HG03066 (cell line): ENCODE data around the gene TACSTD2.
"Not testable (repeated sequence)": the region's sequence is repeated elsewhere in the genome, so short reads cannot be mapped to it uniquely, and the experiment has no call there.

Experiments used
- ATAC-seq: cut with Tn5 transposase; IDR thresholded peaks from one replicate; pipeline ENCODE4 v1.9.1; 2021; ENCODE audit warnings: low read depth; ENCODE audit not compliant: unreplicated experiment

The TACSTD2 gene, protein sequence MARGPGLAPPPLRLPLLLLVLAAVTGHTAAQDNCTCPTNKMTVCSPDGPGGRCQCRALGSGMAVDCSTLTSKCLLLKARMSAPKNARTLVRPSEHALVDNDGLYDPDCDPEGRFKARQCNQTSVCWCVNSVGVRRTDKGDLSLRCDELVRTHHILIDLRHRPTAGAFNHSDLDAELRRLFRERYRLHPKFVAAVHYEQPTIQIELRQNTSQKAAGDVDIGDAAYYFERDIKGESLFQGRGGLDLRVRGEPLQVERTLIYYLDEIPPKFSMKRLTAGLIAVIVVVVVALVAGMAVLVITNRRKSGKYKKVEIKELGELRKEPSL

DNA sequence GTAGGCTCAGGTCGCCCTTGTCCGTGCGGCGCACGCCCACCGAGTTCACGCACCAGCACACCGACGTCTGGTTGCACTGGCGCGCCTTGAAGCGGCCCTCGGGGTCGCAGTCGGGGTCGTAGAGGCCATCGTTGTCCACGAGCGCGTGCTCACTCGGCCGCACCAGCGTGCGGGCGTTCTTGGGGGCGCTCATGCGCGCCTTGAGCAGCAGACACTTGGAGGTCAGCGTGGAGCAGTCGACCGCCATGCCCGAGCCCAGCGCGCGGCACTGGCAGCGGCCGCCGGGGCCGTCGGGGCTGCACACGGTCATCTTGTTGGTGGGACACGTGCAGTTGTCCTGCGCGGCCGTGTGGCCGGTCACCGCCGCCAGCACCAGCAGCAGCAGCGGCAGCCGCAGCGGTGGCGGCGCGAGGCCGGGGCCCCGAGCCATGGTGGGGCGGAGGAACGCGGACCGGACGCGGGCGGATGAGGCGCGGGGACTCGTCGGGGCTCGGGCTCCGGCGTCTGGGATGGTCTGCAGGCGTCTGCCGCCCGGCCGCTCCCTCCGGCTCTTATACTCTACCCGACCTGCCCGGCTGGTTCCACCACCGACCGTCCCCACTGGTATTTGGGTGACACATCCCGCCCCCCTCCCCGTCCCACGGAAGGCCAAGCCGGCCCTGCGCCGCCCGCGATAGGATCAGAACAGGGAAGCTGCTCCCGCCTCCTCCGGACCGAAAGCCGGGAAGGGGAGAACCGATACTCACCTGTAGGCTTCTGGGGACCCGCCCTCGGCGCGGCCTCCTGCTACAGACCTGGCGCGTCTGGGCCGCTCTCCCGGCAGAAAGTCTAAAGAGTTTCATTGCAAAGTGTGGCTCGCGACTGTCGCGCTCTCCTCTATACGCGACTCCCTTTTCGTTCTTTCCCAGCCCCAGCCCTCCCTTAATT is at the start of gene TACSTD2:
TACSTD2 (minus strand) TSS at position 526 of the 927 bp plus-strand sequence; CDS start at position 430, 96 bp downstream.
- no peak for ATAC-seq

DNA sequence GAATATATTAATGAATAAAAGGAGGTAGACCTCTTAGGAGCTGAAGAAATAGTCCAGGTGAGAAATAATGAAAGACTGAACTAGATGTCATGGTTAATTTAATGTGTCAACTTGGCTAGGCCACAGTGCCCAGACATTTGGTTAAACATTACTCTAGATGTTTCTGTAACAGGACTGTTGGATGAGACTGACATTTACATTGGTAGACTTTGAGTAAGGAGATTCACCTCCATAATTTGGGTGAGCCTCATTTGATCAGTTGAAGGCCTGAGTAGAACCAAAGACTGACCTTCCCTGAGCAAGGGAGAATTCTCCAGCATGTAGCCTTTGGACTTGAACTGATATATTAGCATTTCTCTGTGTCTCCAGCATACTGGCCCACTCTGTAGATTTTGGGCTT is 49.2 kb upstream of the TACSTD2 start:
- ATAC-seq, result no peak

DNA sequence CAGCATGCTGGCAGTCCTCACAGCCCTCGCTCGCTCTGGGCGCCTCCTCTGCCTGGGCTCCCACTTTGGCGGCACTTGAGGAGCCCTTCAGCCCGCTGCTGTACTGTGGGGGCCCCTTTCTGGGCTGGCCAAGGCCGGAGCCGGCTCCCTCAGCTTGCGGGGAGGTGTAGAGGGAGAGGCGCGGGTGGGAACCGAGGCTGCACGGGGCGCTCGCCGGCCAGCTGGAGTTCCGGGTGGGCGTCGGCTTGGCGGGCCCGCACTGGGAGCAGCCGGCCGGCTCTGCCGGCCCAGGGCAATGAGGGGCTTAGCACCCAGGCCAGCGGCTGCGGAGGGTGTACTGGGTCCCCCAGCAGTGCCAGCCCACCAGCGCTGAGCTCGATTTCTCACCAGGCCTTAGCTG is 46.2 kb upstream of the TACSTD2 start:
- not testable (repeated sequence) for ATAC-seq

DNA sequence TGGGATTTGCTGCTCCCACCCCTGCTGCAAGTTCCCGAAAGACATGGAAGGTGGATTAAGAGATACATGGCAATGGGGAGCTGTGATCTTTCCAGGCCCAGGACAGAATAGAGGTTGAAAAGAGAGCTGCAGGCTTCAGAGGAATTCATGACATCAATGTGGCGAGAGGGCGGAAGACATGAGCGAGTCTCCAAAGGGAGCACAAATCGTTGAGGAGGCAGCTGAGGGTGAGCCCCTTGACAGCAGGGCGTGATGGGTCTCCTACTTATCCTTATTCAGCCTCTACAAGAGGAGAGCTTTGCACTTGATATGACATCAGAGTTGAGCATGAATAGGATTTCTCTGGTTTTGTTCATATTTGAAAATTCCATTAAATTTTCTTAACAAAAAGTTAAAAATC is 45.5 kb upstream of the TACSTD2 start:
- no peak for ATAC-seq

DNA sequence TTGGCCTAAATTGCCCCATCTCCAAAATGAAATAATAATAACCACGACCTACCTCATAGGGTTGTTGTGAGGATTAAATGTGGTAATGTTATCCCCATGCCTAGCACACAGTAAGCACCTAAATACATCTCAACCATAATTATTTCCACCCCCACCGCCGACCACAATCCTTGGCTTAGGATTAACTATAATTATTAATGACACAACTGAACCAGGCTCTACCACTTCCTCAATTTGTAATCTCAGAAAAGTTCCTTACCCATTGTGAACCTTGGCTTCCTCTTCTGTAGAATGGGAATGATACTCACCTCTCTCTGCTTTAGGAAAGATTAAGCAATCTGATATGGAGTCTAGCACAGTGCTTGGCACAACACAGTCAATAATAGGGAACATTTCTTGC is 44.3 kb upstream of the TACSTD2 start:
- ATAC-seq, result no peak

DNA sequence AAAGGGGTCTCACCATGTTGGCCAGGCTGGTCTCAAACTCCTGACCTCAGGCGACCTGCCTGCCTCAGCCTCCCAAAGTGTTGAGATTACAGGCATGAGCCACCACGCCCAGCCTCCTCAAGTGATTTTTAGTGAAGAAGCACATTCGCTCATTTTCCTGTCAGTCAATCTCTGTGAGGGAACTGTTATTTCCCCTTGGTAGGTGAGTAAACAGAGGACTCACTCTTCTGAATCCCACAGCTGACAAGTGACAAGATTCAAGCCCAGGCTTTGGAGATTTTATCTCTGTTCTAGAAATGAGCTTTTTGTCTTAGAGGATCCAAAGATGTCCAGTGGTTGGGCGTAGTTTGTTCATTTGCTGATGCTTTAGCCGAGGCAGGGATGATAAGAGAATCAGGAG is 43.9 kb upstream of the TACSTD2 start:
- no peak for ATAC-seq

DNA sequence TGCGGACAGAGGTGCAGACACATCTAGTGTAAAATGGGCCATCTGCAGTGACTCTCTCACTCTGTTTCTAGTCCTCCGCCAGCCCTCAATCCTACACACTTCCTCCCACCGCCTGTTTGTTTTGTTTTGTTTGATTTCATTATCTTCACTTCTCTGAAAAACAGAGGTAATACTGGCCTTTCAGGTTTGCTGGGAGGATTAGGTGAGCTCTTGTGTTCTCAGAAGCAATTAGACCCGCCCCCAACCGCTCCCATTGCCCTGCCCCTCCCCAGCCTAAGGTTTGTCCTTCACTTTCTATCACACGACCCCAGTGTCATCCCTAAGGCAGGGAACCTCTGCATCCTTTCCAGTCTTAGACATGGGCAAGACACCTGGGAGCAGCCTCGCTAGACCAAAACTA is 43.2 kb upstream of the TACSTD2 start:
- ATAC-seq, result no peak

DNA sequence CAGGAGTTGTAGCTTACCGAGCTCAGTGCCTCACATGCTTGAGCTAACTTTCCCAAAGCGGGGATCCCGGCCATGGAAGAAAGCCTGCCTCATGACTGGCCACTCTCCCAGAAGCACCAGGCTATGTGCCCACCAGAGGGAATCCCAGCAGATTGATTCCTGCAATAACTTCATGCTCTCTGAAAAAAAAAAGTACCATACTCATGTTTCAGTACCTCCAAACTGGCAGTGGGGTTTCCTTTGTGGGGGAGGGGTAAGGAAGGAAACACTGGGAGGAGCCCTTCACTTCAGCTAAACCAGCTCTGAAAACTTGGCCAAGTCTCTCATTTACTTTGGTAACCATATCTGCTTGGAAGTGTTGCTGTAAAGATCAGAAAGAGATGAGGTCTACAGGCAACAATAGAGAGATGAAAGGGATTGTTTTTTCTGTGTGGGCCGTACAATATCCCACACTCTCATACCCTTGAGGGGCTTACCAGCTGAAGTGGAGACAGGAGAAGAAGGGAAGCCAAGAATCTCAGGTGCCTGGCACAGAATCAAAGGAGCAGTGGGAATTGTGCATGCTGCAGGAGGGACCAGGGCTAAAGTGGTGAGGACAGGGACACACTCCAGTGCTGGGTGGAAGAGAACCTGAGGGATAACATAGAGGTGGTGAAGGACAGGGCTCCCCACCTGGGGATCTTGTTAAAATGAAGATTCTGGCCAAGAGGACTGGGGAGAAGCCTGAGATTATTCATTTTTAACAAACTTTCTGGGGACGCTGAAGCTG is 42.4 kb upstream of the TACSTD2 start:
- no peak for ATAC-seq

DNA sequence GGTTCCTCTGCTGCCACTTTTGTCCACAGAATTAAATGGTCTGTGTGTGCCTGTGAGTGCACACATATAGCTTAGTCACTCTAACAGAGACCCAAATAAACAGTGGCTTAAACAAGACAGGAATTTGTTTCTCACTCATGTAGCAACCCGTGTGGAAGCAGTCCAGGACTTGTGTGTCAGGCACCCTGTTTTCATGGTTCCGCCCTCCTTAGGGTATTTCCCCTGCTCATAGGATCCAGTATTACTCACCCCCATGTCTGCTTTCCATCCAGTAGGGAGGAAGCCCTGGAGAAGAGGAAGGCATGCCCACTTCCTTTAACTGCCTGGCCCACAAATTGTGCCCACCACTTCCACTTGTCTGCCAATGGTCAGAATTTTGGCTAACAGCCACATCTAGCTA is 41.3 kb upstream of the TACSTD2 start:
- ATAC-seq, result no peak

DNA sequence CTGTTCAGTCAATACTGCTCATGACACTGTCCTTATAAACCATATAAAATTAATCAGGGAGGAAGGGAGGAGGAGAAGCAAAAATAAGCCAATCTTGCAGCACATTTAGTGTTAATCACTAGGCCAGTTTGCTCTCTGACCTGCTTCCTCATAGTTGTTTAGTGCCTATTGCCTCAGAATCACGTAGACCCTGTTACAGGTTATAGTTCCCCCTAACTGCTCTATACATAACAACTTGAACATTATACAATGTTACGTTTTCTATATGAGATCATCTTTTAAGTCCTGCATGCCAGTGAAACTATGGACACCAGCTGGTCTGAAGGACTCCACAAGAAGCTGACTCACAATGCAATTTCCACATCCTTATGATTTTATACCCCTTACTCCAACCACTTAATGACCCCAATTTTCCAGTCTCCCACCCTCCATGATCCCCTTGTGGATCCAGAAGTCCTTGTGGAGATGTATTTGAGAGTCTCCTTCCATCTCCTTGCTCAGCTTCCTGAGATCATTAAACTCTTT is 34.9 kb upstream of the TACSTD2 start:
- no peak for ATAC-seq

DNA sequence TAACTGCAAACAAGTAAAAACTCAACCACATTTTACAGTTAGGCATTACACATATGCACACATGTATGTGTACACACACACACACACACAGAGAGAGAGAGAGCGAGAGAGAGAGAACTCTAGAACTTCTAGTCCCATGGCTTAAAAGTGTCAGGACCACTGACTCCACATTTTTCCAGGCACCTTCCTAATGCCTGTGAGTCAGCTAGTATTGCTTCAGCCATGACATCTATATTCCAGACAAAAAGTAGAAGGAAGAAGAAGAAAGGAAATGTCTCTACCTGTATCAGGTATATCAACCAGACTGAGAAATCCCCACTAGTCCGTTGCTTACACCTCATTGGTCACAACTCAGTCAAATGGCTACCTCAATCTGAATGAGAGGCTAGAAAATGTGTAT is 31.9 kb upstream of the TACSTD2 start:
- ATAC-seq, result no peak

DNA sequence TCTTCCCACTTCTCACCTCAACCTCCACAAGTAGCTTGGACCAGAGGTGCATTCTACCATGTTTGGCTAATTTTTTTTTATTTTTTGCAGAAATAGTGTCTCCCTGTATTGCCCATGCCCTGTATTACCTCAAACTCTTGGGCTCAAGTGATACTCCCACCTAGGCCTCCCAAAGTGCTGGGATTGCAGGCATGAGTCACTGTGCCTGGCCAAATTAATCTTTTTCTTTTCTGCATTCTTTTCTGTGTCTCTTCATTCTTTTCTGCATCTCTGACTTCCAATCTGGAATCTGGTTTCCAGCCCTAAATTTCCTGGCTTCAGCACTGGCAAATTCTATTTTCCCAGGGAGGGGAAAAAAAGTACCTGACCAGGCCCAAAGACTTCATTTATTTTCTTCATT is 31.2 kb upstream of the TACSTD2 start:
- no peak for ATAC-seq

DNA sequence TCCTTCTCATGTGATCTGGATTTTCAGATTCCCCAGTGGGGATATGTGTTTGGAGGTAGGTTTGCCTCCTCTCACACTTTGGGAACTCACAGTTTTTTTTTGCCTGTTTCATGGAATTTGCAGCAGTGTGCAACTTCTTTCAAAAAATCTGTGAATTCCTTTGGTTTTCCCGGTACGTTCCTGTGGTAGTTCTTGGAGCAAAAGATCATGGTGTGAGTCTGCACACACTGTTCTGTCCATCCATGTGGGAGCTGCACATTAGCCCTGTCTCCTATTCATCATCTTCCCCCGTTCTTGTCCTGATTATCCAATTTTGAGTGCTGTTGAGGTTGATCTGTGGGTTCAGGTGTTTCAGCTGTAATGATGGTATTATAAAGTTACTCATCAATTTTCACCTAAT is 30.3 kb upstream of the TACSTD2 start:
- no peak for ATAC-seq

DNA sequence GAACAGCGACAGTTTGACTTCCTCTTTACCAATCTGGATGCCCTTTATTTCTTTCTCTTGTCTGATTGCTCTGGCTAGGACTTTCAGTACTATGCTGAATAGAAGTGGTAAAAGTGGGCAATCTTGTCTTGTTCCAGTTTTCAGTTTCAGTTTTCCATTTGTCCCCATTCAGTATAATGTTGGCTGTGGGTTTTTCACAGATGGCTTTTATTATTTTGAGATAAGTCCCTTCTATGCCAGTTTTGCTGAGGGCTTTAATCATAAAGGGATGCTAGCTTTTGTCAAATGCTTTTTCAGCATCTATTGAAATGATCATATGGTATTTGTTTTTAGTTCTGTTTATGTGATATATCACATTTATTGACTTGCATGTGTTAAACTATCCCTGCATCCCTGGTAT is 24.9 kb upstream of the TACSTD2 start:
- ATAC-seq, result not testable (repeated sequence)

DNA sequence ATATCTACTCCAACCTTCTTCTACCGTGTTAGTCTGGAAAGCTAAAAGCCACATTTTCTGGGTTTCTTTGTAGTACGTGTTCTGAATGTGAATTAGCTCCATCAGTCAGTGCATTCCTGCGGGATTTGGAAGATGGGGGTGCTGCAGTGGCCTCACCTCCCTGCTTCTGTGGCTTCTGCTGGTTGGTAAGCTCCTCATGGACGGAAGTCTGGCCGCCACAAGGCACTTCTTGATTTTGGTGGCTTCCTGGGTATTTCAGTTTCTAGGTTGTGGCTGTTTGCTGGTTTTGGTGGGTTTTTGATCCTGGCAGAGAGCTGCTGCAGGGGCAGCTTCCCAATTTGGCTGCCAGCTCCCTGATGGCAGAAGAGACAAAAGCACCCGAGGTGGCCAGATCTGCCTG is 20.9 kb upstream of the TACSTD2 start:
- no peak for ATAC-seq

DNA sequence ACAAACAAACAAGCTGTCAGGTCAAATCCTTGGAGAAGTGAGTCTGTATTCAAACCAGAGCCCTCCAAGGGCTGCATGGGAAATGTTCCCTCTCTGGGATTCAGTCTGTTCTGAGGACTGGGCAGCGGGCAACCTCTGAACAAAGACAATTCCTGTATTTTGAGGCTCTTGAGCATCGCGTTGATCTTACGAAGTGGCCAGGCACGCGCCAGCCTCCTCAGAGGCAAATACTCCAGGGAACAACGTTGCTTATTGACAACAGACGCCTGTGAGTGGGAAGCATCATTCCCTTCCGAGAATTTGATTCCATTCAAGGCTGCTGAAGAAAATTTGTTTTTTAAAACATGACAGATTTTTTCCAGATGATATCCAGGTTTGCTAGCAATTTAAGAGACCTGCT is 20.0 kb upstream of the TACSTD2 start:
- ATAC-seq, result no peak

DNA sequence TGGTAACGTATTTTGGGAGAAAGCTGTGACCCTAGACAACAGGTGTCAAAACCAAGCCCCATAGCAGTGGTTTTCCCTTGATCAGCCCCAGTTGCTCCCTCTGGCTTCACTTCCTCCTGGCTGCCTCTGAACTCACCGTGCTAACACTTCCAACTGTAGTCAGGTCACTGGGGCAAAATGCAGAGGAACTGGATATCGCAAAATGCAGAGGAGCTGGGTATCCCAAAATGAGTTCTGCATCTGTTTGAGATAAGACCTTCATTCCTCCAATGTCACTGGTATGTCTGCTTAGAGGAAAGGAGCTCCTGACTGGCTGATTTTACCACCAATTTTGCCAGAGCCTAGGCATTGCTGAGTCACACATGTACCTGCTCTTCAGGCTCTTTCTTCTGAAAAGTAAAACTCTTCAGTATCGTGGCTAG is 19.6 kb upstream of the TACSTD2 start:
- ATAC-seq, result no peak

DNA sequence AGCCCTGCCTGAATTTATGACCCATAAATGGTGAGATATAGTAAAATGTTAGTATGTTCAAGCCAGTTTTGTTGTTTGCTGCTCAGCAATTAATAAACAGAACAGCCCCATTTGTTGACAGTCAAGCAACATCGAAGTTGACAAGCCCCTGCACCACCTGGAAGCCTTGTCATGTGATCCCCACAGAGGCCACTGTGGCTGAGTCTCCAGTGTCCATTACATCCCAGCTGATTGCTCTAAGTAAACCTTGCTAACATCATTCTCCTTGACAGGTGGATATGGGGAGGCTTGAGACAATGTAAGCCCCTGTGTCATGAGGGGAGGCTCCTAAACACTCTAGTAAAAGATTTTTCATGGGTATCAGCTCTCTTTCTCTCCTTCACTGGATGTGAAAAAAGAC is 17.5 kb upstream of the TACSTD2 start:
- no peak for ATAC-seq

DNA sequence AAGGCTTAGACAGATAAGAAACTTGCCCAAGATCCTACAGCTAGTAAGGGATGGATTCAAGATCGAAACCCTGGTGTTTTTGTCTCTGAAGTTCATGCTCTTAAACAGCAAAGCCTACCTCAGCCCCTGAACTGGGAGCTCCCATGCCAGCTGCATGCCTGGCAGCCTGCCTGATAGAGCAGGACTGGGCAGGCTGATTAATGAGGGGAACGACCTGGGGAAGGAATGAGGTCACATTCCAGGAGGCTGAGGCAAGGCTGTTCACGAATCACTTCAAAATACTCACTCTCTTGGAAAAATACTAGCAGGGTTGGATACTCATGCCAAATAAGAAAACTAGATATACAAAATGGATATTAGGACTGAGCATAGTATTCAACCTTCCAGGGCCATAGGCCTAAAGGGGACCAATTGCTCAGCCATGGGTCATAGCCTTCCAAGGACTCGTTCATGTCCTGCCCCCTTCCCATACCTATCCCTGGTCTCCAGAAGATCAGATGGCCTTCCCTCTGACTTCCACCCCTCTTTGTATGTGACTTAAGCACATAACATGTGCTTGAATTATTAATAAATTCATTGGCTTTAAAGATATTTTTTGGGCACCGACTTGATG is 15.6 kb upstream of the TACSTD2 start:
- no peak for ATAC-seq

DNA sequence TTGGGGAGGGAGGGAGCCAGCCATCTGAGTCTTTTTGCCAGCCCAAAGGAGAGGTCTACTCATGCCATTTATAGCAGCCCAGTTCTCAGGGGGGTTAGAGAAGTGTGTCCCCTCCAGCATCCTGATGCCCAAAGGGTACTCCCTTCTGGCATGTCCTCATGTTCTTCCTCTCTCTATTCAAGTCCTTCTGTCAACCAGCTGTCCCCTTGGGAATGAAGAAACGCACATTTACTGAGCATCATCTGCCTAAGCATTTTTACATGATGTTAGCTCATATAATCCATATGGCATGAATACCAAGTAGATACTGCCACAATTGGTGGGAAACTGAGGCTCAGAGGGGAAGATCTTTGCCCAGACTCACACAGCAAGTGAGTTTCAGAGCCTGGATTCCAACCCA is 14.8 kb upstream of the TACSTD2 start:
- no peak for ATAC-seq
